Activated CD8-positive, alpha-beta T cell treated with anti-CD3 and anti-CD28 coated beads for 36 hours (primary cell): Measurements from ENCODE around the gene SLC12A7. TPM values are rescaled to one million over a fixed set of nuclear protein-coding genes. Genes with fewer than 3 reads are reported as not detected.

Experiments
- ATAC-seq: fragments of 200-7000 bp; cut with Tn5 transposase; one replicate; pipeline ENCODE4 v1.10.0; 2021; ENCODE audit warnings: mild to moderate bottlenecking, moderate library complexity
- CTCF ChIA-PET: fragments of 350-600 bp; sonication (Branson Sonifier 250); formaldehyde crosslinking; loops from one replicate; lab custom pipeline; 2021; ENCODE audit warnings: antibody characterized with exemption; lab: Charles Lee
- POLR2A ChIA-PET: fragments of 350-600 bp; sonication (Branson Sonifier 250); formaldehyde crosslinking; loops from one replicate; lab custom pipeline; 2021; ENCODE audit warnings: antibody characterized with exemption; lab: Charles Lee
- DNase-seq: peaks from one replicate; pipeline ENCODE4 v3.0.0-alpha.2; 2020
- H3K27ac Mint-ChIP-seq: one replicate; pipeline ENCODE4 v1.8.0; 2021; ENCODE audit warnings: mild to moderate bottlenecking, mixed read lengths
- H3K27me3 Mint-ChIP-seq: one replicate; pipeline ENCODE4 v1.8.0; 2021; ENCODE audit warnings: mixed read lengths
- H3K36me3 Mint-ChIP-seq: one replicate; pipeline ENCODE4 v1.8.0; 2021; ENCODE audit warnings: low read depth, mixed read lengths
- H3K4me1 Mint-ChIP-seq: one replicate; pipeline ENCODE4 v1.8.0; 2021; ENCODE audit warnings: low read depth, mixed read lengths
- H3K4me3 Mint-ChIP-seq: one replicate; pipeline ENCODE4 v1.8.0; 2021; ENCODE audit warnings: mild to moderate bottlenecking, moderate library complexity, mixed read lengths
- H3K9me3 Mint-ChIP-seq: one replicate; pipeline ENCODE4 v1.8.0; 2021; ENCODE audit warnings: mixed read lengths
- intact Hi-C: fragments of 100-400 bp; cut with micrococcal nuclease; formaldehyde crosslinking; loops from one replicate; pipeline ENCODE4 v1.10.0; 2022
- total RNA-seq, 2 experiments: library from RNA; stranded (reverse); gene quantifications; one replicate each; pipeline ENCODE4 v1.2.3, GENCODE V29; 2021
- TF ChIP-seq, protein P1 (sequence below): fragments of 200-600 bp; IDR thresholded peaks from one replicate; pipeline ENCODE4 v1.8.0; 2022; ENCODE audit warnings: antibody characterized with exemption, mild to moderate bottlenecking

SLC12A7 gene
- total RNA-seq, 2 experiments from 2014 or later: 21.6 to 24.8 TPM

DNA sequence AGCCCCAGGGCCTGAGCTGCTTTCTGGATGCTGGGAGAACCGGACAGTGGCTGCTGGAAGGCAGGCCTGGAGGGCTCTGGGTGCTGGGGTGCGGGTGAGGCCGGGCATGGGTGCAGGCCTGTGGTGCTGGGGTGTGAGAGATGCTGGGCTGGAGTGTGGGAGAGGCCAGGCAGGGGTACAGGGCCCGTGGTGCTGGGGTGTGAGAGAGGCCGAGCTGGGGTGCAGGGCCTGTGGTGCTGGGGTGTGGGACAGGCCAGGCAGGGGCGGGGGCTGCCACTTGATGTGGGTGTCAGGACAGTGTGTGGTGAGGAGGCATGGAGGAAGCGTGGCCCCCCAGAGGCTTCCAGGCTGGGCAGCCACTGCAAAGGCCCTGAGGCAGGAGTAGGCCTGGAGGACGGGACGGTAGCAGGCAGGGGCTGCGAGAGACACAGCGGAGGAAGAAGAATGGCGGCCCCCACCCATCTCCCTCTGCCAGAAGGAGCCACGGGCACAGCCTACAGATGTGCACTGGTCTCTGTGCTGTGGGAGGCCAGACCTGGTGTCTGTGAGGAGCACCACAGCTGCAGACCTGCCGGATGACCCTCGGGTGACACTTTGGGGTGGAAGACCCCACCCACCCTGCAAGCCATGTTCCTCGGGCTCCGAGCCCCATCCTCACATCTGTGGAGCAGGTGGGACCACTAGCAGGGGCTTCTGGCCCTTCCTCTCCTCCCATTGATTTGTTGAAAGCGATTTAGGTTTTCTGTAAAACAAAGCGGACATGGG, 94.0 kb downstream of the SLC12A7 start:
- ChIA-PET POLR2A (no interaction called here), CTCF (interaction anchor here (1.6 to 2.1 kb wide), 3 partner anchors 11 to 94 kb away, joined by 4 to 8 read pairs (median 6); no protein-coding TSS in a partner anchor)
- TF ChIP-seq, protein P1, sequence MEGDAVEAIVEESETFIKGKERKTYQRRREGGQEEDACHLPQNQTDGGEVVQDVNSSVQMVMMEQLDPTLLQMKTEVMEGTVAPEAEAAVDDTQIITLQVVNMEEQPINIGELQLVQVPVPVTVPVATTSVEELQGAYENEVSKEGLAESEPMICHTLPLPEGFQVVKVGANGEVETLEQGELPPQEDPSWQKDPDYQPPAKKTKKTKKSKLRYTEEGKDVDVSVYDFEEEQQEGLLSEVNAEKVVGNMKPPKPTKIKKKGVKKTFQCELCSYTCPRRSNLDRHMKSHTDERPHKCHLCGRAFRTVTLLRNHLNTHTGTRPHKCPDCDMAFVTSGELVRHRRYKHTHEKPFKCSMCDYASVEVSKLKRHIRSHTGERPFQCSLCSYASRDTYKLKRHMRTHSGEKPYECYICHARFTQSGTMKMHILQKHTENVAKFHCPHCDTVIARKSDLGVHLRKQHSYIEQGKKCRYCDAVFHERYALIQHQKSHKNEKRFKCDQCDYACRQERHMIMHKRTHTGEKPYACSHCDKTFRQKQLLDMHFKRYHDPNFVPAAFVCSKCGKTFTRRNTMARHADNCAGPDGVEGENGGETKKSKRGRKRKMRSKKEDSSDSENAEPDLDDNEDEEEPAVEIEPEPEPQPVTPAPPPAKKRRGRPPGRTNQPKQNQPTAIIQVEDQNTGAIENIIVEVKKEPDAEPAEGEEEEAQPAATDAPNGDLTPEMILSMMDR: no peak
- Mint-ChIP-seq H3K27ac (no peak overlapping the region), H3K4me3 (no peak overlapping the region), H3K27me3 (no peaks in the 10 kb centered on the region), H3K4me1 (no peaks in the 10 kb centered on the region), H3K36me3 (no peaks in the 10 kb centered on the region), H3K9me3 (no peaks in the 10 kb centered on the region)
- ATAC-seq (no peak), DNase-seq (no peak)
- intact Hi-C loops: no loop called here

DNA sequence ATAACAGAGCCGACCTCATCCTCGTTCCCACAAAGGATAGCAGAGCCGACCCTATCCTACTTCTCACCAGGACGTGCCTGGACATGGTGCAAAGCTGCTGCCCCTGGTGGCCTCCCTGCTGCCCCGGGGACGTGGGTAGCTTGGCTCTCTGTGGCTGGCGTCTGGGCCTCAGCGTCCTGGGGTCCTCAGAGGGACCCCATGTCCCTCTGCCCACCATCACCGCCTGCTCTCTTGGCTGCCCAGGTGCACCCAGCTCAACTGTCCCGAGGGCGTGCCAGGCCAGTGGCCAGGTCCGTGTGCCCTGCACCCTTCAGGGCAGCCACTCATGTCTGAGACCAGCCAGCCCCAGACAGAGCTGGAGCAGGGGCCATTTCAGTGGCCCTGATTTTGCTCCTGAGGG, 94.8 kb downstream of the SLC12A7 start:
- Mint-ChIP-seq H3K36me3 (no peaks in the 10 kb centered on the region), H3K4me3 (no peak overlapping the region), H3K27me3 (peaks cover under 1% of the 10 kb centered on the region), H3K9me3 (no peaks in the 10 kb centered on the region), H3K27ac (no peak overlapping the region), H3K4me1 (no peaks in the 10 kb centered on the region)
- ATAC-seq (no peak), DNase-seq (no peak)
- intact Hi-C loops: no loop called here
- TF ChIP-seq, protein P1: no peak
- ChIA-PET POLR2A (no interaction called here), CTCF (interaction anchor here (1.2 to 2.1 kb wide), 3 partner anchors 10 to 97 kb away, joined by 4 to 8 read pairs (median 6); no protein-coding TSS in a partner anchor)

DNA sequence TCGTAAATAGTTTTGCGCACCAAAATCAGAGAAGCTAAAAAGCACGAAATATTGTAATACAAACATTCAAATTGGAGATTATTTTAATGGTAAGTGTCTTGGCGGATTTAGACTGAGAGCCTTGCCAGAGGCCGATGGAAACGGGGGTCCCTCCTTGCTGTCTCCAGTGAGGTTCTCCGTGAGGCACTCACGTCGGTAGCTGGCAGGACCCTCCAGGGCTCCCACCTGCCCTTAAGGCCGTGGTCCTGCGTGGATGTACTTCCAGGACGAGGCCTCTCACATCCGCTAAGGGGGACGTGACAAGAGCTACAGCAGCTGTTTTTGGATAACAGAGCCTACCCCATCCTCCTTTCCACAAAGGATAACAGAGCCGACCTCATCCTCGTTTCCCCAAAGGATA, 95.4 kb downstream of the SLC12A7 start:
- no peak overlapping the region for H3K27ac Mint-ChIP-seq
- H3K4me1 Mint-ChIP-seq: no peaks in the 10 kb centered on the region
- ATAC-seq (no peak), DNase-seq (no peak)
- no peak overlapping the region for H3K4me3 Mint-ChIP-seq
- CTCF ChIA-PET: interaction anchor here (1.2 to 2.1 kb wide), 4 partner anchors 9 to 124 kb away, joined by 3 to 8 read pairs (median 5); no protein-coding TSS in a partner anchor
- POLR2A ChIA-PET: no interaction called here
- intact Hi-C loops: no loop called here
- no peaks in the 10 kb centered on the region for H3K36me3 Mint-ChIP-seq
- peaks cover 4% of the 10 kb centered on the region for H3K27me3 Mint-ChIP-seq
- H3K9me3 Mint-ChIP-seq: no peaks in the 10 kb centered on the region
- TF ChIP-seq, protein P1: no peak

DNA sequence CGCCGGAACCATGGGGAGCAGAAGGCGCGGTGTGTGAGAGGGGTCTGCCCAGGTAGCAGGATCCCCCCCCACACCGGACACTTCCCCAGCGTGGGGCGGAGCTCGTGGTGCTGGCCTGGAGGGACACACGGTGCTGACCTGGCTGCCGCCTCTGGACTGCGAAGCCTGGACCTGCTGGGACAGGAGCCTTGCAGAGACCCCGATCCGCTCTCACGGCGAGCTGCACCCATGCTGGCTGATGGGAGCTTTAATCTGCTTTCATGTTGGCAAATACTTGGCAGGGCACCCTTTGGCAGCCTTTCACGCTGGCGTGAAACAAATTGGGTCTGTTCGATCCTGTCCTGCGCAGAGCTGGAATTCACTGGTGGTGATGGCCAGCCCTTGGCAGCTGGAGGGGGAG, 95.8 kb downstream of the SLC12A7 start:
- no peak overlapping the region for H3K4me3 Mint-ChIP-seq
- H3K27ac Mint-ChIP-seq: no peak overlapping the region
- peaks cover 2% of the 10 kb centered on the region for H3K4me1 Mint-ChIP-seq
- no peaks in the 10 kb centered on the region for H3K9me3 Mint-ChIP-seq
- ChIA-PET CTCF (interaction anchor here (0.9 to 2.1 kb wide), 5 partner anchors 9 to 125 kb away, joined by 3 to 8 read pairs (median 4); no protein-coding TSS in a partner anchor), POLR2A (no interaction called here)
- TF ChIP-seq, protein P1: no peak
- peaks cover 9% of the 10 kb centered on the region for H3K27me3 Mint-ChIP-seq
- DNase-seq (no peak), ATAC-seq (no peak)
- H3K36me3 Mint-ChIP-seq: no peaks in the 10 kb centered on the region
- intact Hi-C loops: no loop called here

DNA sequence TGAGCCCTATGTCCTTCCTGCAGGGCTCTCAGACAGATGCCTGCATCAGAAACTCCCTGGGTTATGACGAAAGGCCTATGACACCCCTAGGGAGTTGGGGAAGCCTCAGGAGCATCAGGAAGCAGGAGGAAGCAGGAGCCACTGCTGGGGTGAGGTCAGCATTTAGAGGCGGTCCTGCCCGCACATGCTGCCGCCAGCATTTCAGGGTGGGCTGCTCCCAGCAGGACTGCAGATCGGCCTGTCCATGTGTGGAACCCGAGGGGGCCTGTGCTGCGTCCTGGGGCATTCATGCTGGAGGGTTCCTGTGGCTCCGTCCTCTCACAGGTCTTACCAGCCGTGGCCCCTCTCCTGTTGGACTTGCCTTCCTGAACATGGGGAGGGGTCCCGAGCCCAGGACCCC, 96.4 kb downstream of the SLC12A7 start:
- Mint-ChIP-seq H3K27me3 (peaks cover 14% of the 10 kb centered on the region), H3K9me3 (no peaks in the 10 kb centered on the region), H3K36me3 (no peaks in the 10 kb centered on the region), H3K4me3 (no peak overlapping the region), H3K4me1 (peaks cover 6% of the 10 kb centered on the region), H3K27ac (no peak overlapping the region)
- intact Hi-C loops: no loop called here
- CTCF ChIA-PET: interaction anchor here (0.9 to 1.2 kb wide), 2 partner anchors 92 to 125 kb away, joined by 3 read pairs; no protein-coding TSS in a partner anchor
- ATAC-seq: no peak
- TF ChIP-seq, protein P1: no peak
- POLR2A ChIA-PET: no interaction called here
- DNase-seq: no peak
